RWPE1 (cell line): ENCODE data around the gene PPP4R4.

Experiments
- CTCF ChIA-PET: fragments of 350-600 bp; sonication (Branson Sonifier 250); formaldehyde crosslinking; extraction: SDS; loops from one replicate; lab custom pipeline; 2021; lab: Yijun Ruan, JAX
- POLR2A ChIA-PET: fragments of 400-600 bp; formaldehyde crosslinking; extraction: SDS; loops from one replicate; lab custom pipeline; 2020; ENCODE audit warnings: antibody characterized with exemption; ENCODE audit not compliant: low non-redundant PET; lab: Yijun Ruan, JAX
- DNase-seq: peaks from one replicate; pipeline ENCODE4 v3.0.0; 2012; ENCODE audit warnings: low spot score
- H3K27ac ChIP-seq: fragments of 450-650 bp; 2 replicates; pipeline ENCODE4 v1.5.1; 2017
- TF ChIP-seq, protein P1 (sequence below): fragments of 450-650 bp; conservative IDR thresholded peaks from 2 replicates; pipeline ENCODE4 v1.5.1; 2017; ENCODE audit warnings: low read depth, mild to moderate bottlenecking

Gene PPP4R4

GRCh38 chr14:94157197-94157596 lies 16.9 kb upstream of the PPP4R4 start:
- DNase-seq, result no peak
- POLR2A ChIA-PET, result no interaction called here

DNA sequence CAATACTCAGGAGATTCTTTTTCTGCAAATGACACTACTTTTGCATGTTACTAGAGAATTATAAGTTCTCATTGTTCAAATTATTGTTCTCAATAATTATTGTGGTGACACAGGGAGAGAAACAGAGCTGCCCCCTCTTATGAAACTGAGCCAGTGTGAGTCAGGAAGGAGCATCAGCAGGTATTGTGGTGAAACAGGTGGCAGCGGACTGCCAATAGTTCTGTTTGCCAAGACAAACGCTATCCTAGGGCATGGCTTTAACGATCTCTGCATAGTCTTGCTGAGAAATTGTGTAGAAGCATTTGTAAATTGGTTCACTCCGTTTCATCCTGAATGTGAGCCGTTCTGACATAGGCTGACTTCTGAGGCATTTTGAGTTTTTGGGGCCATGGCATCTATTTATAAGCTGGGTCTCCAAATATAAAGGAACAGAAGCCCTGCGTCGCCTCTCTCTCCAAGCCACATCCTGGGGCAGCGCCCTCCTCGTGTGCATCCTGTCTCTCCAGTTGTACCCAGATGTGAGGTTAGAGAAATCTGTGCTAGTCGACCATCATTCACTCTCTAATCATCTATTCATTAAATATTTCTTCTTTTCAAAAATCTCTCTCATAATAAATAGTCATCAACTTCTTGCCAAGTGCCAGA lies 15.8 kb upstream of the PPP4R4 start:
- DNase-seq, result no peak
- TF ChIP-seq, protein P1, sequence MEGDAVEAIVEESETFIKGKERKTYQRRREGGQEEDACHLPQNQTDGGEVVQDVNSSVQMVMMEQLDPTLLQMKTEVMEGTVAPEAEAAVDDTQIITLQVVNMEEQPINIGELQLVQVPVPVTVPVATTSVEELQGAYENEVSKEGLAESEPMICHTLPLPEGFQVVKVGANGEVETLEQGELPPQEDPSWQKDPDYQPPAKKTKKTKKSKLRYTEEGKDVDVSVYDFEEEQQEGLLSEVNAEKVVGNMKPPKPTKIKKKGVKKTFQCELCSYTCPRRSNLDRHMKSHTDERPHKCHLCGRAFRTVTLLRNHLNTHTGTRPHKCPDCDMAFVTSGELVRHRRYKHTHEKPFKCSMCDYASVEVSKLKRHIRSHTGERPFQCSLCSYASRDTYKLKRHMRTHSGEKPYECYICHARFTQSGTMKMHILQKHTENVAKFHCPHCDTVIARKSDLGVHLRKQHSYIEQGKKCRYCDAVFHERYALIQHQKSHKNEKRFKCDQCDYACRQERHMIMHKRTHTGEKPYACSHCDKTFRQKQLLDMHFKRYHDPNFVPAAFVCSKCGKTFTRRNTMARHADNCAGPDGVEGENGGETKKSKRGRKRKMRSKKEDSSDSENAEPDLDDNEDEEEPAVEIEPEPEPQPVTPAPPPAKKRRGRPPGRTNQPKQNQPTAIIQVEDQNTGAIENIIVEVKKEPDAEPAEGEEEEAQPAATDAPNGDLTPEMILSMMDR, result no peak
- CTCF ChIA-PET, result interaction anchor here (0.6 to 0.8 kb wide), 2 partner anchors 10 to 14 kb away, joined by 3 to 5 read pairs; no protein-coding TSS in a partner anchor

More at GRCh38 chr14:94157197-94157596, 16.9 kb upstream of the PPP4R4 start:
- no peak overlapping the region for H3K27ac ChIP-seq
- CTCF ChIA-PET, result no interaction called here
- TF ChIP-seq, protein P1, result no peak

GRCh38 chr14:94161058-94161457 lies 13.1 kb upstream of the PPP4R4 start:
- TF ChIP-seq, protein P1, result no peak
- CTCF ChIA-PET, result interaction anchor here (1.3 kb wide), 1 partner anchor 24 kb away, joined by 4 read pairs; no protein-coding TSS in a partner anchor
- no peak overlapping the region for H3K27ac ChIP-seq
- no peak for DNase-seq
- POLR2A ChIA-PET, result no interaction called here

More for the DNA sequence above, 15.8 kb upstream of the PPP4R4 start:
- no peak overlapping the region for H3K27ac ChIP-seq
- POLR2A ChIA-PET, result no interaction called here

- H3K27ac ChIP-seq, result no peak overlapping the region
- TF ChIP-seq, protein P1, result no peak
- ChIA-PET CTCF (interaction anchor here (0.6 to 1.3 kb wide), 3 partner anchors 14 to 95 kb away, joined by 3 to 4 read pairs (median 3); no protein-coding TSS in a partner anchor), POLR2A (no interaction called here)
- no peak for DNase-seq
Observed at GRCh38 chr14:94161981-94162380, 12.1 kb upstream of the PPP4R4 start.

GRCh38 chr14:94162466-94162865 lies 11.7 kb upstream of the PPP4R4 start:
- TF ChIP-seq, protein P1, result no peak
- ChIA-PET CTCF (interaction anchor here (0.6 to 1.0 kb wide), 3 partner anchors 14 to 96 kb away, joined by 3 to 5 read pairs (median 3); no protein-coding TSS in a partner anchor), POLR2A (no interaction called here)
- no peak overlapping the region for H3K27ac ChIP-seq
- no peak for DNase-seq

- ChIA-PET POLR2A (no interaction called here), CTCF (no interaction called here)
- DNase-seq, result no peak
- TF ChIP-seq, protein P1, result no peak
- no peak overlapping the region for H3K27ac ChIP-seq
Observed at GRCh38 chr14:94163796-94164195, 10.3 kb upstream of the PPP4R4 start.
